ENCODE measurements around the gene SH2D3C.

Gene SH2D3C

DNA sequence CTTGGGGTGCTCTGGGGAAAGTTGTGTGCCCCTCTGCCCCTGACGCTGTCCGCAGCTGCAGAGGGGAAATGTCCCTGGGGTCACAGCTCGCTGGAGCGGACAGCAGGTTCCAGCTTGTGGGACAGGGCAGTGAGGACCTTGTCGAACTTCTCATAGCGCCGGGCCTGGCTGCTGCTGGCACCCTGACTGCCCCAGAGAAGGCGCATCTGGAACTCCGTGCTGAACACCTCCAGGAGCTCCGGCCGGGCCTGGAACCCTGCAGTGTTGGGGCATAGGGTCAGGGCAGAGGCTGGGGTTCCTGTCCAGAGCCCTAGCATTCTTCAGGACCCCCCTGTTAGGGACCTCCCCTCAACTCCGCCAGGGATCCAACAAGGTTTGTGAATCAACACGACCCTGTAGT, 39.8 kb downstream of the SH2D3C start:
- DNase-seq (ENCODE audit: low read depth) = no peak

DNA sequence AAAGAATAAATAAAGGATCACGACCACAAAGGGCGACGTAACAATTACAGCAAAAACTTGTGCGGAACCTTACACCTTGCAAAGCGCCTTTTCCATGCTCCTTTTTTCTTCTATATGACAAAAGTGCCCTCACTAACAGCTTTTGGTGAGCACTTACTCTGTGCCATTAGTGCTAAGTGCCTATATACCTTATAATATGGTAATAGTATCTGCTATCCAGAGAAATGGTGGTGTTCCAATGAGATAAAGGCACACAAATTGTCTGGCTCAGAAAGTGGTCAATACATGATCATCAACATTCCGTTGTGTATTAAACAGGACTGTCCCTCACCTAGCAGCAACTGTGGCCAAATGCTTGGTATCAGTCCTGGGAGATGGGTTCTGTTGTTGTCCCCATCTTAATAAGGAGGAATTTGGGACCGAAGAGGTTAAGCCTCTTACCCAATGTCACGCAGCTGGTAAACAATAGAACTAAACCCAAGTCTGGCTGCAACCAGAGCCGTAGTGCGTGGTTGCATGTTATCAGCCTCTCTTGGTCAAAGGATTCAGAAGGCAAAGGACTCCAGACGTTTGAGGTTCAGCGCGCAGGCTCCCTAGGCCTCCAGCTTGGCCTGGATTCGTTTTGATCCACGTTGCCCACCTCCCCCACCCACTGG, 42.8 kb downstream of the SH2D3C start:
- no peak for DNase-seq (ENCODE audit: low read depth)

DNA sequence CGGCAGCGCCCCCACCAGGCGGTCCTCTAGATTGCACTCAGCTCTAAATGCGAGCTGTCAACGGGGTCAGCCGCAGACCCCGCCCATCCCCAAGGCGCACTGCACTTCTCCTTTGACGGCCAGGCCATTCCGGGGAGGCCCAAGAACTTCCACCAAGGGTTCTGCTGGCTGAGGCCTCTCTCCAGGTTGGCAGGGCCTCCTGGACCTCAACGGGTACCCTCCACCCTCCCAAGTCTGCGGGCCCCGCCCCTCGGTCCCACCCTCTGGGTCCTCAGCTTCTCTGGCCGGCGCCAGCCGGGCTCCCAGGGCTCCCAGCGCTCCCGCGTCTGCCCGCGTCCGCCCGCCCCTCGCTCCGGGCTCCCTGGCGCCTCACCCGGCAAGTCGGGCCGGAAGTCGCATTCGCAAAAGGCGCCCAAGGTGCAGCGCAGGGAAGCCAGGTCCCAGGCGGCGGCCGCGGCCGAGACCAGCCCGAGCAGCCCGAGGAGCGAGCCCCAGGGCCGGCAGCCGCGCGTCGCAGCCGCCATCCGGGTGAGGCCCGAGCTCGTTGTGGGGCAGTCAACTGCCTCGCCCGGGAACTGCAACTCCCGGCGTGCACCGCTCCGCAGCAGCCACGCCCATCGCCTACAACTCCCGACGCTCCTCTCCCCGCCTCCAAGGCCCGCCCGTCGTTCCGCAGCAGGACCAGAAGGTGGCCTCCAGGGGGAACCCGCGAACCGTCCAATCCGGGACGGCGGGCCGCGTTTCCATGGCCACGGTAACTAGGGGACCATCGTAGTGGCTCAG, 43.5 kb downstream of the SH2D3C start, which contains the start of gene TOR2A:
Gene TOR2A (minus strand): TSS at position 548 of the 783 bp plus-strand sequence. CDS start 24 bp downstream, at position 524.
- DNase-seq (ENCODE audit: low read depth) = peak; percentile 96

DNA sequence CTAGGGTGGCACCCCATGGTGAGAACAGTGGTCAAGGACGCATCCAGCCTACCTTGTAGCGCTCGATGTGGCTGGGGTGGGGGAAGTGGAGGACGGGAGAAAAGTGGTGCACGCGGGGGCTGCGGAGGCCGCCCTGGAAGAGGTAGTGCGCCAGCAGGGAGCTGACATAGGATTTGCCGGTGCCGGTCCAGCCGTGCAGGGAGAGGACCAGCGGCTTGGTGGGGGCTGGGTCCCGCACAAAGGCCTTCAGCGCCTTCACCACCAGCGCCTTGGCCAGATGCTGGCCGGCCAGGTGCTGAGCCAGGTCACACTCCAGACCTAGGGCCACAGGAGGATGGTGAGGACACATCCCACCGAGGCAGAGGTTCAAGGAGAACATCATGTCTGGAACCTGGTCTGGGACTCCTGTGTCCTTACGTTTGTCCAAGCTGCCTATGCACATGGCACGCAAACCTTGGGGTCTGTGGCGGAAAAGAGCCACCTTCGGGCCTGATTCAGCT, 44.2 kb downstream of the SH2D3C start:
- DNase-seq (ENCODE audit: low read depth) = no peak

DNA sequence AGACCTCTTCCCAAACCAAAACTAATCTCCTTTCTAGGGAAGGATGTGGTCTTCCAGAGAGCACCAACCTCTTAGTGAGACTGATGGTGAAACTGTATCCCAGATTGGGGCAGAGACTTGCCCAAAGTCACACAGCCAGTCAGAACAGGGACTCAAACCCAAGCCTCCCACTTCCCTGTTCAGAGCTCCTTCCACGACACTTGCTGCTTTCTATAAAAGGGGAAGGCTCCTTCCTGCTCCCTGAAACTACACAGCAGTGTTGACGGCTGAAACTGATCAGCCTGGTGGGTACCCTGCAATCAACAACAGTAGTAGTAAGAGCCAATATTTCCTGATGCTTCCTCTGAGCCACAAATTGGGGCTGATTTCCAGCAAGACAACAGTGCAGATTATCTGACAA, 44.9 kb downstream of the SH2D3C start:
- no peak for DNase-seq (ENCODE audit: low read depth)

GRCh38 chr9:127732444-127732843, 46.0 kb downstream of the SH2D3C start:
- no peak for DNase-seq (ENCODE audit: low read depth)

DNA sequence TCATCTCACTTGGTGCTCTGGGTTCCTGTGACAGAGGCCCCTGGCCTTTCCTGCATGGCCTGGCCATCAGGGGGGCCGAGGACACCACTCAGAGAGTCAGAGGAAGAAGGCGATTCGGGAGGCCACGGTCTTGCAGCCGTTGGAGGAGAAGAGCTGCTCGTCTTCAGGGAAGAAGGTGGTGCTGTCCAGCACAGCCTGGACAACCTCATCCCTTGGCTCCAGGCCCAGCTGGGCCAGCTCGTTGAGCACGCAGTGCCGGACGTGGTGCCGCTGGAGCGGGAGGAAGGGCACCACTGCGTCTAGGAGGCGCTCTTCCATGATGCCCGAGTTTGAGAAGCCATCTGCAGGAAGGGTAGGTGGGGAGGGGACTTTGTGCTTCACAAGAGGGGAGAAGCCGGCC, 46.5 kb downstream of the SH2D3C start:
- DNase-seq (ENCODE audit: low read depth) = no peak

- no peak for DNase-seq (ENCODE audit: low read depth)
These were observed 47.6 kb downstream of the SH2D3C start for GRCh38 chr9:127730799-127731410.

- no peak for DNase-seq (ENCODE audit: low read depth)
These were observed 48.2 kb downstream of the SH2D3C start for GRCh38 chr9:127730262-127730661.

DNA sequence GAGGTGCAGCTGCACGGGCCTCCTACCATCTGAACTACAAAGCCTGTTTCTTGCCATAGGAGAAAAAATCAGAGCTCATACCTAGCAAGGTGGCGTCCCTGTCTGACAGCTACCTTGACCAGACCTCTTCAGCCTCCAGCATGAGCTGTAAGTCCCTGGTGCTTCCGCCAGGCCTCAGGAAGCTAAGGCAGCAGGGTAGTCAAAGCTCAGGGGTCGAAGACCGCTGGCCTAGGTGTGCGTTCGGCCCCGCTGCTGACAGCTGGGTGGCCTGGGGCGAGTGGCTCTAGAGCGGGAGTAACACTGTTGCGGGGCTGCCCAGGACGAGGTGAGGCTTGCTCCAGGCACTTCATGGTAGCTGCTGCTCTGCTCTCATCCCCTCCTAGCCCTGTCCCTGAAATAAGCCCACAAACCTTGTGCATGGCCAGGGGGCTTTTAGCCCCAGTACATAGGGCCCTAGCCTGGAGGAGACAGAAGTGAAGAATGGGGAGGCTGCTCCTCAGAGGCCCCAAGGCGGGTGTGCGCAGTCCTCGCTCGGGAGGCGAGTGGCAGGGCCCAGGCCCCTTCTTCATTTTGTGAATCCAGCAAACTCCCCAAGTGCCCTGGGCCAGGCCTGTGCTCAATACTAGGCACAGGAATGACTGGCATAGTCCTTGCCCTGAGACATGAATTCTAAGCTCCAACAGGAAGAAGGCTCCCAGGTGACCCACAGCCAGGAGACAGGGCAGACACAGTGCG, 48.8 kb downstream of the SH2D3C start:
- DNase-seq (ENCODE audit: low read depth) = no peak

- no peak for DNase-seq (ENCODE audit: low read depth)
These were observed 49.7 kb downstream of the SH2D3C start for GRCh38 chr9:127728808-127729207.

DNA sequence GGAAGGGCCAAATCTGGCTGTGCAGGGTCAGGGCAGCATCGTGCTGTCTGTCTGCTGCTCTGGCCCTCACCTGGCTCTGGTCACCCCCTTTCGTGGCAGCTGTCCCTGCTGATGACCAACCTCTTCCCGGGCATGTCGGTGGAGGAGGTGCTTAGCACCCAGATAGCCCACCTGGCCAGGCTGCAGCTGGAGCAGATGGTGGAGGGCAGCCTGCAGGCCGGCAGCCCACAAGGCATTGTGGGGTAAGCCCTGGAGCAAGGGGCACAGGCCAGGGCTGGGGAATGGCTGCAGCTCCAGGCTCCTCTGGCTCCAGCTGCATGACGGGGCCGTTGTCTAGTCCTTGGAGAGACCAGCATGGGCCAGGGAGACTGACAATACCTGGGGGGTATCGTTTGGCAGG, 51.6 kb downstream of the SH2D3C start:
- no peak for DNase-seq (ENCODE audit: low read depth)

- no peak for DNase-seq (ENCODE audit: low read depth)
These were observed 54.5 kb downstream of the SH2D3C start for GRCh38 chr9:127724012-127724411.

GRCh38 chr9:127723444-127723843, 55.0 kb downstream of the SH2D3C start:
- DNase-seq (ENCODE audit: low read depth) = peak; percentile 49

DNA sequence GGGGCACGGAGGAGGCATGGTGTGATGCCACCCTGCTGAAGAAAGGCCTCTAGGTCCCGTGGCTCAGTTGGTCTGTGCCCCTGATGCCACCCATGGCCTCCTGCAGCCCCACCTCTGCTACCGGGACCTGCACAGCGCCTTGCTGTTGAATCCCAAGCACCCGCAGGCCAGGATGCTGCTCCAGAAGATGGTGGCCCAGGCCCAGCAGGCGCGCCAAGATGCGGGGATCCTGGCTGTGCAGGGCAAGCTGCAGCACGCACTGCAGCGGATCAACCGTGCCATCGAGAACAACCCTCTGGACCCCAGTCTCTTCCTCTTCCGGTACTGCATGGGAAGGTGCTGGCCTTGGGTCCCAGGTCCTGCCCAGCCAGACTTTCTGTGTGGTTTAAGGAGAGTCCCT, 55.5 kb downstream of the SH2D3C start:
- DNase-seq (ENCODE audit: low read depth) = no peak

- no peak for DNase-seq (ENCODE audit: low read depth)
These were observed 56.3 kb downstream of the SH2D3C start for GRCh38 chr9:127722055-127722745.

DNA sequence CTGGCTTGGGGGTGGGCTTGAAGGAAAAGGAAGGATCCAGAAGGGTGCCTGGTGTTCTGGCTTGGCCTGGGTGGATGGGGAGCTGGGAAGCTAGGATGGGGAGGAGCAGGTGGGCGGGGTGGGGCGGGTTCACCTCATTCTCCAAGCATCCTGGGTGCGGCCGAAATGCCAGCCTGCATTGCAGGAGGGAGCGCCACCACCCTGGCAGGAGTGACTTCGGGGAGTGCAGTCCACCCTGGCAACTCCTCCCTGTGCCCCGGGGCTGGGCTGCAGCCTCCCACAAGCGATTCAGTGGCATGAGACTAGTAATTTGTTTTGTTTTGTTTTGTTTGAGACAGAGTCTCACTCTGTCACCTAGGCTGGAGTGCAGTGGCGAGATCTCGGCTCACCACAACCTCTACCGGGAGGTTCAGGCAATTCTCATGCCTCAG, 57.1 kb downstream of the SH2D3C start:
- no peak for DNase-seq (ENCODE audit: low read depth)

DNA sequence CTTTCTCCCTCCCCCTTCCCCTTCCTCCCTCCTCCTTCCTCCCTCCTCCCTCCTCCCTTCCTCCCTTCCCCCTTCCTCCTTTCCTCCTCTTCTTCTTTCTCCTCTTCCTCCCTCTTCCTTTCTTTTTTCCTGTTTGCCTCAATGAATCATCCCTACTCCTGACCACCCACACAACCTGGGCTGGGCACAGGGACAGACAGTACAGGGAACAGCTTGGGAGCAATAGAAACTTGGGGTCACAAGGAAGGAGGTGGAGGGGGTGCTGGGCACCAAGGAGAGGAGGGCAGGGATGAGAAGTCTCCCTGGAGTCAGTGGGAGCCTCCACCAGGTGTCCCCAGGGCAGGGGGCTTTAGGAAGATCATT, 57.6 kb downstream of the SH2D3C start:
- no peak for DNase-seq (ENCODE audit: low read depth)

GRCh38 chr9:127720031-127720864, 58.2 kb downstream of the SH2D3C start:
- no peak for DNase-seq (ENCODE audit: low read depth)

DNA sequence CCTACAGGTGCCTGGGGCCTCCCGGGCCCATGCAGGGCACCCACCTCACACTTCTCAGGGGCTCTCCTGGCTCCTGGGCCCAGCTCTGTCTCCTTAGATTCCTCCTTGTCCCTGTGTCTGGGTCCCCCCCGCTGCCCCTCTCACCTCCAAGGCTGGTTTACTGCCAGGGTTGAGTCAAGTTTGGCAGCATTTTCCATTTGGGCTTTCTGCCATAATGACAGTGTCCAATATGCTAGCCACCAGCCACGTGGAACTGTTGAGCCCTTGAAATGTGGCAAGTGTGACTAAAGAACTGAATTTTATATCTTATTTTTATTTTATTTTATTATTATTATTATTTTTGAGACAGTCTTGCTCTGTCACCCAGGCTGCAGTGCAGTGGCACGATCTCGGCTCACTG, 60.7 kb downstream of the SH2D3C start:
- no peak for DNase-seq (ENCODE audit: low read depth)

GRCh38 chr9:127716412-127716811, 62.1 kb downstream of the SH2D3C start:
- no peak for DNase-seq (ENCODE audit: low read depth)
